Measurements from ENCODE around the gene ERC2. TPM values are rescaled to one million over a fixed set of nuclear protein-coding genes. Genes with fewer than 3 reads are reported as not detected.

Gene ERC2
- total RNA-seq, 1 donor from 2014 or later = 1.5 TPM

DNA sequence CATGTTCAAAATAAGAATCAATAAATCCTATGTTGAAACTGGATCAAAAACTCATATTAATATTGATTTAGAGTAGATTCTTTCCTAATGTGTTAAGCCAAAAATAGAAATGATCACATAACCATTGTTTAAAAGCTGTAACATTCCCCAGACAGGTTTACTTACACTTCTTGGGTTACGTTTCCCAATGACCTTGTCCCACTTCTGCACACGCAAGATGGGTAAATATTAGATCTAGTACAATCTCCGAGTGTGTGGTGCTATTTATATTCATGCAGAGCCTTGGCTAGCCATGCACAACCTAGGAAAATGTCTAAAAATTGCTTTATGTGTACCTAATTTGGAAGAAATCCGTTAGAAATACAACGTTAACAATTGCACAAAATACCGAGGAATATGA, 39.6 kb downstream of the ERC2 start:
- H3K9me3 ChIP-seq = no peaks in the 10 kb centered on the region
- no peaks in the 10 kb centered on the region for H3K36me3 ChIP-seq
- H3K4me3 ChIP-seq = no peak overlapping the region
- intact Hi-C loops (cut with DNase I) = no loop called here
- H3K27me3 ChIP-seq (ENCODE audit: low read depth) = no peaks in the 10 kb centered on the region
- H3K27ac ChIP-seq = no peak overlapping the region
- DNase-seq (no peak), ATAC-seq (no peak)
- H3K4me1 ChIP-seq = no peaks in the 10 kb centered on the region
- TF ChIP-seq, protein P1, sequence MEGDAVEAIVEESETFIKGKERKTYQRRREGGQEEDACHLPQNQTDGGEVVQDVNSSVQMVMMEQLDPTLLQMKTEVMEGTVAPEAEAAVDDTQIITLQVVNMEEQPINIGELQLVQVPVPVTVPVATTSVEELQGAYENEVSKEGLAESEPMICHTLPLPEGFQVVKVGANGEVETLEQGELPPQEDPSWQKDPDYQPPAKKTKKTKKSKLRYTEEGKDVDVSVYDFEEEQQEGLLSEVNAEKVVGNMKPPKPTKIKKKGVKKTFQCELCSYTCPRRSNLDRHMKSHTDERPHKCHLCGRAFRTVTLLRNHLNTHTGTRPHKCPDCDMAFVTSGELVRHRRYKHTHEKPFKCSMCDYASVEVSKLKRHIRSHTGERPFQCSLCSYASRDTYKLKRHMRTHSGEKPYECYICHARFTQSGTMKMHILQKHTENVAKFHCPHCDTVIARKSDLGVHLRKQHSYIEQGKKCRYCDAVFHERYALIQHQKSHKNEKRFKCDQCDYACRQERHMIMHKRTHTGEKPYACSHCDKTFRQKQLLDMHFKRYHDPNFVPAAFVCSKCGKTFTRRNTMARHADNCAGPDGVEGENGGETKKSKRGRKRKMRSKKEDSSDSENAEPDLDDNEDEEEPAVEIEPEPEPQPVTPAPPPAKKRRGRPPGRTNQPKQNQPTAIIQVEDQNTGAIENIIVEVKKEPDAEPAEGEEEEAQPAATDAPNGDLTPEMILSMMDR (IDR thresholded peaks at IDR 0.05) = no peak

DNA sequence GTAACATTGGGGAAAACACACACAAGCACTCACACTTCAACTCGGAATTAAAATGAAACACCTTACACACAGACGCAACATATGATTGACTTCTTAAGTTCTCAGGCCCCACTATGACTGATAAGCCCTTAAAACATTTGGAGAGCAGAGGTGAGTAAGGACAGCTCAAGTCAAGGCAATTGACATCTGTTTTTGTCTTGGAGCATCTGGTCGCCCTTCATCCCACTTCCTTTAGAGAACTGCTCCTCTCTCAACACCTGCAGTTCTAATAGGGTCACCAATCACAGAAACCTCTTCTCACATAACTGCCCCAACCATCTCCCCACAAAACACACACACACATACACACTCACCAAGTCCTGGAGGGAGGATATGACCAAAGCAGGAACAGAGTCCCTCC, 43.4 kb downstream of the ERC2 start:
- Histone ChIP-seq H3K36me3 (no peaks in the 10 kb centered on the region), H3K9me3 (no peaks in the 10 kb centered on the region), H3K4me3 (no peak overlapping the region), H3K27me3 (ENCODE audit: low read depth) (no peaks in the 10 kb centered on the region), H3K27ac (no peak overlapping the region), H3K4me1 (no peaks in the 10 kb centered on the region)
- TF ChIP-seq, protein P1 (IDR thresholded peaks at IDR 0.05) = no peak
- intact Hi-C loops (cut with DNase I) = no loop called here
- ATAC-seq (no peak), DNase-seq (no peak)

DNA sequence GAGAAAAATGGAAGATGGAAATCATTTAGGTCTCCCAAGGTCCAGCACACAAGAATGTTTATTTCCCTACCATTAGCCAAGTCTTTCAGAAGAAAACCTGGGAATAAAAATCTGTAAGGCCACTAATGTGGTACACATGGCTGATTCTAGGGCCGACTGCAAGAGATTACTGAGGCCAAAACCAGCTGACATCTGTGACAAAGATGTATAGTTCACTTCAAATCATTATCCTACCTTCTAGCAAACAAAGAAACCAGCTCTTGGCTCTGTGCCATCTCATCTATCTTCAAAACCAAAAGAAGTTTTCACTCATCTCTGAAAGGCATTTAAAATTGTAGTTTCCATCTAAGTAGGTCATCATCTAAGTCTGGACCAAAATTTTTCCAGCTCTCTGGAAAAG, 43.9 kb downstream of the ERC2 start:
- Histone ChIP-seq H3K4me1 (no peaks in the 10 kb centered on the region), H3K9me3 (no peaks in the 10 kb centered on the region), H3K27me3 (ENCODE audit: low read depth) (no peaks in the 10 kb centered on the region), H3K4me3 (no peak overlapping the region), H3K36me3 (no peaks in the 10 kb centered on the region), H3K27ac (no peak overlapping the region)
- TF ChIP-seq, protein P1 (IDR thresholded peaks at IDR 0.05) = no peak
- intact Hi-C loops (cut with DNase I) = no loop called here
- ATAC-seq = no peak
- no peak for DNase-seq

DNA sequence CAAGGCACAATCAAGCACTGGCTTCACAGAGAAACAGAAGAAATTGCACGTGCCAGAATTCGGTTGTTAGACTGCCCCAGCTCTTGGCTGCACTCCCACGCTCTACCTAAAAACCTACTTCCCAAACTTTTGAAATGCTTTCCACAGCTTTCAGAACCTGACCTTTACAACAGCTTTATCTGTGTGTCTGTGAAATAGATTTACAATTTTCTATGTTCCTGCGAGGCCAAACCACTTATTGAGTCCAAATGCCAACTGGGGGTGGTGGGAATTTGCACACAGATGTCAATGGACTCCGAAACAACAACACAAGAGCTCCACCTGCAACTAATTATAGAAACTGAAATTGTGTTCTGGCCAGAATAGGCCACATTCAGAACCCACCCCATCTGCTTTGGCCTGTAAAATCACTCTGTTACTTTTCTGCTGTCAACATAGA, 44.6 kb downstream of the ERC2 start:
- intact Hi-C loops (cut with DNase I) = no loop called here
- DNase-seq (no peak), ATAC-seq (no peak)
- no peaks in the 10 kb centered on the region for H3K27me3 ChIP-seq (ENCODE audit: low read depth)
- H3K36me3 ChIP-seq = no peaks in the 10 kb centered on the region
- H3K4me1 ChIP-seq = no peaks in the 10 kb centered on the region
- H3K27ac ChIP-seq = no peak overlapping the region
- TF ChIP-seq, protein P1 (IDR thresholded peaks at IDR 0.05) = no peak
- no peak overlapping the region for H3K4me3 ChIP-seq
- H3K9me3 ChIP-seq = no peaks in the 10 kb centered on the region

DNA sequence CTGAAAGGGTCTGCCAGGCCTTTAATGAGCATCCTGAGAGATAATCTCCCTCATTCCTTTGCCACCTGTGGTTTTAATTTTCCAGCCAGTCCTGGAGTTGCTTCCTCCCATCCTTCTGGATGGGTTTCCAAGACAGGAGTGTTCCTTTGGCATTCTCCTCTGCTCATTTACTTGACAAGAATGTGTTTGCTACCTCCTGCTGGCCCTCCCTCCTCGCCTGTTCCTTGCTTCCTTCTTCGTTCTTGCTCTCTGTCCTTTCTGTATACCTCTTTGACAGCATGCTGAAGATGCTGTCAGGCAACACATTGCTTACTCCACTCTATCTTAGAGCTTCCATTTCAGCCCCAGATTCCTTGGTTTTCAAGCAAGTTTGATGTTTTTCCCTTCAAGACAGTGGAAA, 46.0 kb downstream of the ERC2 start:
- intact Hi-C loops (cut with DNase I) = no loop called here
- TF ChIP-seq, protein P1 (IDR thresholded peaks at IDR 0.05) = no peak
- DNase-seq = no peak
- no peak overlapping the region for H3K27ac ChIP-seq
- ATAC-seq = no peak
- no peaks in the 10 kb centered on the region for H3K27me3 ChIP-seq (ENCODE audit: low read depth)
- H3K36me3 ChIP-seq = no peaks in the 10 kb centered on the region
- H3K4me1 ChIP-seq = no peaks in the 10 kb centered on the region
- H3K4me3 ChIP-seq = no peak overlapping the region
- no peaks in the 10 kb centered on the region for H3K9me3 ChIP-seq

DNA sequence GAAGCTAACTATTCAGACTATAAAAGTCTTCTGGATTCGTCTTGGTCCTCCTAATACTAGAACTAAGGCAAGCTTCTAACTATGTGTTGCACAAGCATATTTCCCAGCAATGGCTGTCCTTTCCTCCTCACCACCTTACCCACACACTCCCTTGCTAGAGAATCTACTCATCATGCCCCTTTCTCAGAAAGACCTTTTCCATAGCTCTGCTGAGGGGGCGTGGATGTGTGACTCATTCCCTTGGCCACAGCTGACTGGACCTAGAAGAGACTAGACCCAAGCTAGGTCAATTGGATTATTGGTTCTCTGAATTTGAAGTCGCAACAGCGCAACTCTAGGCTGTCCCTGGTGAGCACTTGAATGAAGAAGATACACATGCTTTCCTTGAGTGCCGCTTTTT, 47.1 kb downstream of the ERC2 start:
- no peaks in the 10 kb centered on the region for H3K36me3 ChIP-seq
- no peak overlapping the region for H3K27ac ChIP-seq
- TF ChIP-seq, protein P1 (IDR thresholded peaks at IDR 0.05) = no peak
- no peaks in the 10 kb centered on the region for H3K9me3 ChIP-seq
- ATAC-seq (no peak), DNase-seq (no peak)
- H3K4me1 ChIP-seq = no peaks in the 10 kb centered on the region
- intact Hi-C loops (cut with DNase I) = no loop called here
- H3K4me3 ChIP-seq = no peak overlapping the region
- no peaks in the 10 kb centered on the region for H3K27me3 ChIP-seq (ENCODE audit: low read depth)

All from lower lobe of right lung (tissue), 2 donors.